H1 (cell line): ENCODE measurements around the gene NUP85. TPM values are rescaled to one million over a fixed set of nuclear protein-coding genes. Genes with fewer than 3 reads are reported as not detected.

Experiments used
- ASH2L ChIP-seq: fragments of 200-600, 300-600 bp; sonication (generic); IDR thresholded peaks from one replicate; pipeline ENCODE4 v1.7.1; 2017; ENCODE audit warnings: low read length
- BACH1 ChIP-seq: IDR thresholded peaks from 2 replicates; pipeline ENCODE4 v1.6.1; 2012; ENCODE audit warnings: low read length, improper control_type of control experiment
- BRCA1 ChIP-seq: IDR thresholded peaks from 2 replicates; pipeline ENCODE4 v1.6.1; 2012; ENCODE audit warnings: low read depth, low read length, improper control_type of control experiment
- CEBPB ChIP-seq: IDR thresholded peaks from 2 replicates; pipeline ENCODE4 v1.6.1; 2012; ENCODE audit warnings: low read depth, low read length
- EGR1 ChIP-seq: IDR thresholded peaks from 2 replicates; pipeline ENCODE4 v1.6.1; 2011; ENCODE audit warnings: low read depth, low read length, borderline replicate concordance
- EP300 ChIP-seq, 2 experiments: IDR thresholded peaks; 1 replicate in 1 of 2; 2 replicates in 1 of 2; pipeline ENCODE4 v1.6.1; 2011 to 2012; ENCODE audit warnings: low read depth in 2 of 2, low read length in 2 of 2, mild to moderate bottlenecking in 2 of 2, borderline replicate concordance in 1 of 2, inconsistent platforms in 1 of 2, moderate library complexity in 1 of 2
- EZH2 ChIP-seq: fragments of 200-600 bp; sonication (generic); IDR thresholded peaks from 2 replicates; pipeline ENCODE4 v1.7.1; 2012; ENCODE audit warnings: low read depth, mild to moderate bottlenecking, moderate library complexity, low read length, inconsistent platforms; ENCODE audit not compliant: severe bottlenecking
- GABPA ChIP-seq: IDR thresholded peaks from 2 replicates; pipeline ENCODE4 v1.6.1; 2011; ENCODE audit warnings: mild to moderate bottlenecking, low read length, moderate library complexity, borderline replicate concordance; ENCODE audit not compliant: insufficient read depth
- HDAC6 ChIP-seq: IDR thresholded peaks from one replicate; pipeline ENCODE4 v1.7.1; 2012; ENCODE audit warnings: low read depth, mild to moderate bottlenecking, inconsistent platforms, low read length, moderate library complexity
- KDM1A ChIP-seq: fragments of 200-600, 300-600 bp; sonication (generic); IDR thresholded peaks from 2 replicates; pipeline ENCODE4 v1.7.1; 2016; ENCODE audit warnings: mild to moderate bottlenecking, low read length, borderline replicate concordance
- KDM4A ChIP-seq: IDR thresholded peaks from one replicate; pipeline ENCODE4 v1.7.1; 2012; ENCODE audit warnings: low read depth, mild to moderate bottlenecking, moderate library complexity, low read length, inconsistent platforms; ENCODE audit not compliant: severe bottlenecking
- KDM5A ChIP-seq: fragments of 200-600 bp; IDR thresholded peaks from 2 replicates; pipeline ENCODE4 v1.7.1; 2012; ENCODE audit warnings: mild to moderate bottlenecking, low read length, inconsistent platforms, mixed read lengths
- NRF1 ChIP-seq: IDR thresholded peaks from 2 replicates; pipeline ENCODE4 v1.6.1; 2011; ENCODE audit warnings: mild to moderate bottlenecking, low read depth, low read length, improper control_type of control experiment
- POLR2AphosphoS5 ChIP-seq: IDR thresholded peaks from 2 replicates; pipeline ENCODE4 v1.6.1; 2011; ENCODE audit warnings: low read depth, low read length
- POU5F1 ChIP-seq: IDR thresholded peaks from 2 replicates; pipeline ENCODE4 v1.6.1; 2011; ENCODE audit warnings: low read depth, mild to moderate bottlenecking, low read length, moderate library complexity
- RFX5 ChIP-seq: IDR thresholded peaks from 2 replicates; pipeline ENCODE4 v1.6.1; 2011; ENCODE audit warnings: low read depth, low read length, improper control_type of control experiment, borderline replicate concordance
- SAP30 ChIP-seq: fragments of 300-600 bp; sonication (generic); IDR thresholded peaks from 2 replicates; pipeline ENCODE4 v1.7.1; 2012; ENCODE audit warnings: low read length, moderate library complexity, mild to moderate bottlenecking, inconsistent platforms; ENCODE audit not compliant: insufficient read depth, insufficient replicate concordance
- SIX5 ChIP-seq: IDR thresholded peaks from 2 replicates; pipeline ENCODE4 v1.6.1; 2011; ENCODE audit warnings: mild to moderate bottlenecking, low read depth, low read length
- SP4 ChIP-seq: IDR thresholded peaks from 2 replicates; pipeline ENCODE4 v1.6.1; 2012; ENCODE audit warnings: low read length, inconsistent platforms
- TAF7 ChIP-seq: optimal IDR thresholded peaks from 2 replicates; pipeline ENCODE3; 2011; ENCODE audit warnings: low read depth, mild to moderate bottlenecking, inconsistent platforms, low read length, moderate library complexity, borderline replicate concordance
- TEAD4 ChIP-seq: IDR thresholded peaks from 2 replicates; pipeline ENCODE4 v1.6.1; 2012; ENCODE audit warnings: low read depth, low read length, inconsistent platforms, mixed read lengths
- YY1 ChIP-seq: IDR thresholded peaks from 2 replicates; pipeline ENCODE4 v1.6.1; 2011; ENCODE audit warnings: low read depth, mild to moderate bottlenecking, low read length
- polyA plus RNA-seq, 7 experiments: library from polyadenylated mRNA; depleted of rRNA in 3 of 7; stranded (reverse) in 5 of 7; unstranded in 2 of 7; fragments of >200 nt in 5 of 7; fragments of 200-250 nt in 2 of 7; gene quantifications; 1 replicate in 5 of 7; 2 replicates in 1 of 7; 4 replicates in 1 of 7; pipeline versions ENCODE4 v1.2.1 to v1.2.3, GENCODE V29; 2011 to 2013; ENCODE audit warnings: missing spikeins in 2 of 7, mixed read lengths in 2 of 7
- total RNA-seq: library from RNA; stranded (reverse); fragmentation: NEBNext Ultra II Directional; extraction: Animal tissue kit (Norgen Biotek cat#: 25700); gene quantifications from 2 replicates; pipeline ENCODE4 v1.2.1, GENCODE V29; 2021
- TF ChIP-seq, protein P1 (sequence below): IDR thresholded peaks from 2 replicates; pipeline ENCODE4 v1.6.1; 2012; ENCODE audit warnings: inconsistent platforms
- TF ChIP-seq, protein P2 (sequence below): IDR thresholded peaks from 2 replicates; pipeline ENCODE4 v1.6.1; 2011; ENCODE audit warnings: low read length, improper control_type of control experiment

The NUP85 gene
- total and polyA plus RNA-seq, 2 of the 8 experiments (the other 6 are each of a cell fraction or from before 2014, with no cell fraction given): 98.5 to 154 TPM

DNA sequence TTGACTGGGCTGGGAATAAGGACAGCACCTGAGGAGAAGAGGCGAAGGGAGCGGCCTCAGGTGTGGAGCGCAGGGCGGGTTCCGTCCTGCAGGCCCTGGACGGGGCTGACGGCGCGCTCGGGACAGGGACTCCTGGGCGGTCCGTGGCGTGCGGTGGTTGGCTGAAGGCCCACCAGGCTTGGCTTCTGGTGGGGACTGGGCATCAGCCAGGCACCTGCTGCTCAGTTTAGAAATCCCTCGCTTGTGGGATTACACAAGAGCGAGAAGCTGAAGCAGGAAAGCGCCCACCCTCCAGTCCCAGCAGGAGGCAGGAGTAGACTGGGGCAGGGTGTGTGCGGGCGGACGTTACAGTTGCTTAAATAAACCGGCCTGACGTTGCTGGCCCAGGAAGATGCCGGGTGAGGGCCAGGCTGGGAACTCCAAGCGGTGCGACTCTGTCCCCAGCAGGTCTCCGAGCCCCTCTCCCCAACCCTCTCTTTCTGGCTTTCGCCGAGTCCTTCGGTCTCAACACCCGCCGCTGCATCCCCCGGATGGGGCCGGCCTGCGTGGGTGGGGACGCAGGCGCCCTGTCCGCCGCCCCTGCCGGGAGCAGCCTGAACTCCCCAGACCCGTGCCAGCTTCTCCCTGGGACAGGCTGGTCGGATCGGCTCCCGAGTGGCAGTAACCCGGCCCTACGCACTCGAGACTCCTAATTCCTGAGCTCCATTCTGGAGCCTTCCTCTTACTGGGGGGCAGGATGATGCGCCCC, 64.9 kb downstream of the NUP85 start (continued):
- TF ChIP-seq ASH2L (peak; percentile 71), EGR1 (peak; percentile 82), EP300 (IDR thresholded peaks at IDR 0.05; ENCODE audit: borderline replicate concordance in 1 of 2, low read depth in 2 of 2, low read length in 2 of 2) (no peak), TAF7 (no peak), POU5F1 (no peak), KDM1A (no peak), KDM5A (no peak), SAP30 (no peak), POLR2AphosphoS5 (no peak), CEBPB (peak; percentile 45; the same call in 1 of the 2 replicates), GABPA (no peak), HDAC6 (no peak), NRF1 (no peak), YY1 (no peak), BRCA1 (no peak), SIX5 (no peak), RFX5 (no peak), EZH2 (no peak), BACH1 (no peak), SP4 (no peak), TEAD4 (no peak), KDM4A (no peak)
- TF ChIP-seq, protein P1, sequence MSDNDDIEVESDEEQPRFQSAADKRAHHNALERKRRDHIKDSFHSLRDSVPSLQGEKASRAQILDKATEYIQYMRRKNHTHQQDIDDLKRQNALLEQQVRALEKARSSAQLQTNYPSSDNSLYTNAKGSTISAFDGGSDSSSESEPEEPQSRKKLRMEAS: 0 out of 2 replicates have a peak, but pooled peaks have one; percentile 4
- TF ChIP-seq, protein P2, sequence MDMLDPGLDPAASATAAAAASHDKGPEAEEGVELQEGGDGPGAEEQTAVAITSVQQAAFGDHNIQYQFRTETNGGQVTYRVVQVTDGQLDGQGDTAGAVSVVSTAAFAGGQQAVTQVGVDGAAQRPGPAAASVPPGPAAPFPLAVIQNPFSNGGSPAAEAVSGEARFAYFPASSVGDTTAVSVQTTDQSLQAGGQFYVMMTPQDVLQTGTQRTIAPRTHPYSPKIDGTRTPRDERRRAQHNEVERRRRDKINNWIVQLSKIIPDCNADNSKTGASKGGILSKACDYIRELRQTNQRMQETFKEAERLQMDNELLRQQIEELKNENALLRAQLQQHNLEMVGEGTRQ: no peak
